K562 (cell line): Measurements from ENCODE around the gene HOXA9. TPM values are rescaled to one million over a fixed set of nuclear protein-coding genes. Genes with fewer than 3 reads are reported as not detected.

Source experiments
- ATAC-seq: fragments of 200-7000 bp; cut with Tn5 transposase; 3 replicates; pipeline ENCODE4 v1.9.1; 2020; ENCODE audit warnings: moderate library complexity
- BruUV-seq: library from RNA; stranded (reverse); fragments of 400-500 nt; replicated peaks from 2 replicates; lab custom pipeline; 2021; lab: Mats Ljungman, UMichigan
- CTCF ChIA-PET: fragments of 300-600 bp; formaldehyde crosslinking; extraction: SDS; loops from one replicate; lab custom pipeline; 2021; ENCODE audit warnings: low intra/inter-chr PET ratio; lab: Yijun Ruan, JAX
- POLR2A ChIA-PET: fragments of 300-600, 350-650 bp; sonication (Branson Sonifier 250); formaldehyde crosslinking; extraction: SDS; loops from one replicate; lab custom pipeline; 2021; ENCODE audit warnings: antibody characterized with exemption, inconsistent platforms; lab: Yijun Ruan, JAX
- DNase-seq, 4 experiments: peaks; one replicate each; pipeline versions ENCODE4 v3.0.0 to v3.0.0-alpha.2; 2011 to 2018; ENCODE audit warnings: low spot score in 3 of 4, mixed read lengths in 3 of 4; ENCODE audit errors: extremely low read depth in 1 of 4
- FAIRE-seq: peaks from 2 replicates; lab custom pipeline; 2011; peaks lifted over from hg19 to GRCh38; lab: Jason Lieb, UNC
- H2AFZ ChIP-seq: 2 replicates; pipeline ENCODE4 v1.6.0; 2011; ENCODE audit warnings: low read depth, low read length, control low read depth, inconsistent platforms
- H3K27ac ChIP-seq: fragments of 200-600 bp; 3 replicates; pipeline ENCODE4 v1.8.0; 2011; ENCODE audit warnings: low read depth, mild to moderate bottlenecking, control low read depth, inconsistent platforms, low read length, moderate library complexity, mixed read lengths; ENCODE audit errors: extremely low read depth
- H3K27me3 ChIP-seq, 2 experiments: fragments of 300-600 bp in 1 of 2; 2 replicates in 1 of 2; 3 replicates in 1 of 2; pipeline versions ENCODE4 v1.6.0 to v1.8.0; 2011; ENCODE audit warnings: inconsistent platforms in 2 of 2, low read length in 2 of 2, mild to moderate bottlenecking in 1 of 2, mixed read lengths in 1 of 2, moderate library complexity in 1 of 2; ENCODE audit not compliant: control insufficient read depth in 2 of 2, insufficient read depth in 2 of 2
- H3K36me3 ChIP-seq: fragments of 300-600 bp; 3 replicates; pipeline ENCODE4 v1.8.0; 2011; ENCODE audit warnings: mild to moderate bottlenecking, low read length, inconsistent platforms; ENCODE audit not compliant: control insufficient read depth, insufficient read depth
- H3K4me1 ChIP-seq, 2 experiments: fragments of 200-600 bp in 1 of 2; replicated peaks in 1 of 2; 2 replicates in 1 of 2; 3 replicates in 1 of 2; pipeline versions ENCODE4 v1.5.1 to v1.8.0; 2011; ENCODE audit warnings: inconsistent platforms in 2 of 2, low read length in 2 of 2, mild to moderate bottlenecking in 1 of 2, mixed read lengths in 1 of 2, moderate library complexity in 1 of 2; ENCODE audit not compliant: control insufficient read depth in 2 of 2, insufficient read depth in 2 of 2
- H3K4me2 ChIP-seq: 2 replicates; pipeline ENCODE4 v1.6.1; 2011; ENCODE audit warnings: low read length, control low read depth, inconsistent platforms, mixed read lengths; ENCODE audit not compliant: insufficient read depth
- H3K4me3 ChIP-seq: fragments of 200-600 bp; sonication (generic), shearing (Covaris generic); 2 replicates; pipeline ENCODE4 v1.5.1; 2016; ENCODE audit warnings: control low read depth, inconsistent platforms
- H3K79me2 ChIP-seq: fragments of 200-600 bp; 3 replicates; pipeline ENCODE4 v1.8.0; 2011; ENCODE audit warnings: low read length, inconsistent platforms; ENCODE audit not compliant: control insufficient read depth, insufficient read depth
- H3K9ac ChIP-seq, 2 experiments: 2 replicates each; pipeline versions ENCODE4 v1.6.0 to v1.6.1; 2011; ENCODE audit warnings: low read depth in 2 of 2, low read length in 2 of 2, control low read depth in 1 of 2, inconsistent platforms in 1 of 2, mild to moderate bottlenecking in 1 of 2, mixed read lengths in 1 of 2; ENCODE audit not compliant: insufficient read depth in 1 of 2
- H3K9me1 ChIP-seq: one replicate; pipeline ENCODE4 v1.6.0; 2011; ENCODE audit warnings: inconsistent platforms, mild to moderate bottlenecking, low read length, moderate library complexity; ENCODE audit not compliant: control insufficient read depth, insufficient read depth
- H3K9me3 ChIP-seq: replicated peaks from 2 replicates; pipeline ENCODE4 v1.5.1; 2011; ENCODE audit warnings: low read depth, low read length, inconsistent platforms; ENCODE audit not compliant: control insufficient read depth, insufficient read depth
- H4K20me1 ChIP-seq: replicated peaks from 2 replicates; pipeline ENCODE4 v1.6.1; 2011; ENCODE audit warnings: low read length, inconsistent platforms, mixed read lengths; ENCODE audit not compliant: control insufficient read depth, insufficient read depth
- ZNF239 ChIP-seq: fragments of 250-450 bp; sonication (Bioruptor Pico); IDR thresholded peaks from 2 replicates; pipeline ENCODE4 v1.4.0; 2020; ENCODE audit warnings: mild to moderate bottlenecking
- WGBS: fragments of 100-300 bp; shearing (Covaris generic); methylation state at CpG from one replicate; pipeline ENCODE4 v1.1.6; 2016; ENCODE audit warnings: low coverage, mixed read lengths; ENCODE audit not compliant: insufficient coverage; ENCODE audit errors: missing lambda C conversion rate; 5-methylcytosine and 5-hydroxymethylcytosine counted together
- in situ Hi-C: fragments of 300-500 bp; cut with MboI; formaldehyde crosslinking; loops from 4 replicates; pipeline ENCODE4 v1.15.0; 2018; ENCODE audit warnings: inconsistent platforms, mixed read lengths
- intact Hi-C: fragments of 100-400 bp; cut with micrococcal nuclease; formaldehyde crosslinking; loops from 2 replicates; pipeline ENCODE4 v1.14.2; 2022
- polyA plus RNA-seq, 8 experiments: library from polyadenylated mRNA; depleted of rRNA in 4 of 8; stranded (reverse) in 5 of 8; unstranded in 3 of 8; fragments of >200 nt; fragmentation: Nextera tagmentation in 2 of 8; fragmentation: Illumina TruSeq in 1 of 8; extraction: Ambion mirVana in 2 of 8; extraction: Trizol in 1 of 8; gene quantifications; 2 replicates each; pipeline versions ENCODE4 v1.2.1 to v1.2.3, GENCODE V29; 2011 to 2014; ENCODE audit warnings: inconsistent platforms in 1 of 8, missing spikeins in 1 of 8
- total RNA-seq, 7 experiments: library from RNA; depleted of rRNA in 6 of 7; stranded (reverse); fragments of >200 nt in 6 of 7; fragmentation: Illumina TruSeq in 2 of 7; extraction: Trizol in 2 of 7; gene quantifications; 2 replicates each; pipeline versions ENCODE4 v1.2.1 to v1.2.3, GENCODE V29; 2011 to 2021; ENCODE audit warnings: low replicate concordance in 1 of 7
- TF ChIP-seq, protein P1 (sequence below): fragments of 250-450 bp; sonication (Bioruptor Pico); IDR thresholded peaks from 2 replicates; pipeline ENCODE4 v1.4.0; 2020
- TF ChIP-seq, protein P2 (sequence below): fragments of 250-450 bp; sonication (Bioruptor Pico); IDR thresholded peaks from 2 replicates; pipeline ENCODE4 v1.4.0; 2020; ENCODE audit warnings: mild to moderate bottlenecking, moderate library complexity

Gene HOXA9
- total and polyA plus RNA-seq, 9 of the 15 experiments (the other 6 are each of a cell fraction or from before 2014, with no cell fraction given), result not detected

DNA sequence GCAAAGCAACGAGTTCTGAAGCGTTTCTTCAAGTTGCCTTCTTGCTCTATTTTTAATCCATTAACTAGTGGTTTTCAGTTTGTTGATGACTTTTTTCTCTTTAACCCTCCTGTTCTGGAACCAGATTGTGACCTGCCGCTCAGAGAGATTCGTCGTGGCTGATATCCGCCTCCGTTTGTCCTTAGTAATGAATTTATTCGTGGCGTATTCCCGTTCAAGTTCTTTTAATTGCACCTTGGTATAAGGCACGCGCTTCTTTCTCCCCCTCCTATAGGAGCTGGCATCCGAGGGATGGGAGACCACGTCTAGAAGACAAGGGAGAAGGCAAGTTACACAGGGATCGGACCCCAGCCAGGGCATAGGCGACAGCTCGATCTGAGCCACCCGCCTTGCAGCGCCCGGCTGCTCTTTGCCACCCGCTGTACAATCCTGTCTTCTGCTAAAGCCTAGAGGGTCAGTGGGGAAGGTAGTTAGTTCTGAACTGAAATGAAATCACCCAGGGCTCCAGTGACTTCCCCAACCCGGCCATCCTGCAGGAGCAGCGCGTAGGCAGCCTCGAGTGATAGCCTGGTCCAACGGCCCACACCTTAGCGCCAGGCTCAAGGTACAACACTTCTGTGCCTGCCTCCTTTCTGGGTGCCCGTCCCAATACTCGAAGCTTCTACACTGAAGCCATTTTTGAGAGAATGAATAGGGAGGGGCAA is 33.0 kb upstream of the HOXA9 start:
- no peaks in the 10 kb centered on the region for H3K9me1 ChIP-seq
- BruUV-seq, result no TSS peak
- TF ChIP-seq, protein P1, sequence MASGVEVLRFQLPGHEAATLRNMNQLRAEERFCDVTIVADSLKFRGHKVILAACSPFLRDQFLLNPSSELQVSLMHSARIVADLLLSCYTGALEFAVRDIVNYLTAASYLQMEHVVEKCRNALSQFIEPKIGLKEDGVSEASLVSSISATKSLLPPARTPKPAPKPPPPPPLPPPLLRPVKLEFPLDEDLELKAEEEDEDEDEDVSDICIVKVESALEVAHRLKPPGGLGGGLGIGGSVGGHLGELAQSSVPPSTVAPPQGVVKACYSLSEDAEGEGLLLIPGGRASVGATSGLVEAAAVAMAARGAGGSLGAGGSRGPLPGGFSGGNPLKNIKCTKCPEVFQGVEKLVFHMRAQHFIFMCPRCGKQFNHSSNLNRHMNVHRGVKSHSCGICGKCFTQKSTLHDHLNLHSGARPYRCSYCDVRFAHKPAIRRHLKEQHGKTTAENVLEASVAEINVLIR, result no peak
- TF ChIP-seq, protein P2, sequence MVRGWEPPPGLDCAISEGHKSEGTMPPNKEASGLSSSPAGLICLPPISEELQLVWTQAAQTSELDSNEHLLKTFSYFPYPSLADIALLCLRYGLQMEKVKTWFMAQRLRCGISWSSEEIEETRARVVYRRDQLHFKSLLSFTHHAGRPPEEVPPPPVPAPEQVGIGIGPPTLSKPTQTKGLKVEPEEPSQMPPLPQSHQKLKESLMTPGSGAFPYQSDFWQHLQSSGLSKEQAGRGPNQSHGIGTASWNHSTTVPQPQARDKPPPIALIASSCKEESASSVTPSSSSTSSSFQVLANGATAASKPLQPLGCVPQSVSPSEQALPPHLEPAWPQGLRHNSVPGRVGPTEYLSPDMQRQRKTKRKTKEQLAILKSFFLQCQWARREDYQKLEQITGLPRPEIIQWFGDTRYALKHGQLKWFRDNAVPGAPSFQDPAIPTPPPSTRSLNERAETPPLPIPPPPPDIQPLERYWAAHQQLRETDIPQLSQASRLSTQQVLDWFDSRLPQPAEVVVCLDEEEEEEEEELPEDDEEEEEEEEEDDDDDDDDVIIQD, result peak; percentile 67; the same call in 1 of the 2 replicates
- peak; percentile 89 for TF ChIP-seq ZNF239 (CRISPR knock-in tag)
- in situ Hi-C loops (no loop called here), intact Hi-C loops (loop anchor here (5.0 kb wide), 2 partner anchors 379 to 574 kb away; no protein-coding TSS in a partner anchor)
- no peaks in the 10 kb centered on the region for H3K9me3 ChIP-seq
- H3K4me3 ChIP-seq, result no peak overlapping the region
- H3K9ac ChIP-seq, result no peak overlapping the region
- CTCF ChIA-PET, result interaction anchor here (2.5 to 2.8 kb wide), 2 partner anchors 378 to 723 kb away, joined by 11 to 25 read pairs; no protein-coding TSS in a partner anchor
- POLR2A ChIA-PET, result interaction anchor here (0.7 kb wide), 1 partner anchor 542 kb away, joined by 3 read pairs; no protein-coding TSS in a partner anchor
- H3K27ac ChIP-seq, result no peak overlapping the region
- 0 out of 2 replicates have a peak, but pooled peaks cover 3% of the 10 kb centered on the region for H4K20me1 ChIP-seq
- H3K36me3 ChIP-seq, result no peaks in the 10 kb centered on the region
- no peak for ATAC-seq
- no peak overlapping the region for H2AFZ ChIP-seq
- no peaks in the 10 kb centered on the region for H3K79me2 ChIP-seq
- peaks cover 0 to 11% of the 10 kb centered on the region in 2 experiments; a peak in 1 of 5 replicates for H3K4me1 ChIP-seq
- WGBS, result 28% methylated on average over 27 of the region's 29 CpGs
- no peak for FAIRE-seq
- no peak for DNase-seq
- peaks cover 29 to 48% of the 10 kb centered on the region in 2 experiments for H3K27me3 ChIP-seq
- H3K4me2 ChIP-seq, result no peak overlapping the region
